H9 (cell line): ENCODE data around the gene METTL25B. TPM values are rescaled to one million over a fixed set of nuclear protein-coding genes. Genes with fewer than 3 reads are reported as not detected.

ENCODE experiments used
- DNase-seq: peaks from one replicate; pipeline ENCODE4 v3.0.0-alpha.2; 2017
- H2AFZ ChIP-seq: one replicate; pipeline ENCODE4 v1.6.1; 2013; ENCODE audit warnings: mild to moderate bottlenecking, low read length, control low read depth, moderate library complexity
- H2AK5ac ChIP-seq: 2 replicates; pipeline ENCODE4 v1.6.1; 2013; ENCODE audit warnings: low read length, control low read depth, mixed read lengths; ENCODE audit not compliant: insufficient read length
- H2BK120ac ChIP-seq: one replicate; pipeline ENCODE4 v1.6.1; 2013; ENCODE audit warnings: low read depth, mild to moderate bottlenecking, low read length, control low read depth, inconsistent platforms; ENCODE audit not compliant: poor library complexity, severe bottlenecking
- H2BK12ac ChIP-seq: 2 replicates; pipeline ENCODE4 v1.6.1; 2013; ENCODE audit warnings: low read length, control low read depth, mixed read lengths, low read depth; ENCODE audit not compliant: insufficient read length
- H2BK15ac ChIP-seq: 2 replicates; pipeline ENCODE4 v1.6.1; 2013; ENCODE audit warnings: low read depth, low read length, control low read depth
- H2BK20ac ChIP-seq: one replicate; pipeline ENCODE4 v1.6.1; 2013; ENCODE audit warnings: low read depth, mild to moderate bottlenecking, low read length, control low read depth, inconsistent platforms; ENCODE audit not compliant: poor library complexity, severe bottlenecking
- H2BK5ac ChIP-seq: 2 replicates; pipeline ENCODE4 v1.6.1; 2013; ENCODE audit warnings: low read length, control low read depth, mixed read lengths; ENCODE audit not compliant: insufficient read length
- H3K14ac ChIP-seq: 2 replicates; pipeline ENCODE4 v1.6.1; 2013; ENCODE audit warnings: low read length, control low read depth; ENCODE audit not compliant: insufficient read depth
- H3K18ac ChIP-seq: 2 replicates; pipeline ENCODE4 v1.6.1; 2013; ENCODE audit warnings: low read depth, mild to moderate bottlenecking, mixed read lengths, low read length, control low read depth; ENCODE audit not compliant: insufficient read length
- H3K23ac ChIP-seq: 2 replicates; pipeline ENCODE4 v1.6.1; 2013; ENCODE audit warnings: low read length, control low read depth, mixed read lengths, low read depth; ENCODE audit not compliant: insufficient read length
- H3K23me2 ChIP-seq: 2 replicates; pipeline ENCODE4 v1.6.1; 2013; ENCODE audit warnings: low read depth, mild to moderate bottlenecking, mixed read lengths, low read length, control low read depth; ENCODE audit not compliant: insufficient read length, poor library complexity, severe bottlenecking
- H3K27ac ChIP-seq: 2 replicates; pipeline ENCODE4 v1.5.1; 2013; ENCODE audit warnings: low read length, control low read depth, mixed read lengths, low read depth; ENCODE audit not compliant: insufficient read length
- H3K27me3 ChIP-seq: 2 replicates; pipeline ENCODE4 v1.6.1; 2013; ENCODE audit warnings: low read length, control low read depth, inconsistent platforms; ENCODE audit not compliant: insufficient read depth
- H3K4ac ChIP-seq: 2 replicates; pipeline ENCODE4 v1.6.1; 2013; ENCODE audit warnings: low read depth, mild to moderate bottlenecking, control low read depth, inconsistent platforms, low read length, moderate library complexity
- H3K4me1 ChIP-seq: 2 replicates; pipeline ENCODE4 v1.6.1; 2013; ENCODE audit warnings: low read length, control low read depth, inconsistent platforms; ENCODE audit not compliant: insufficient read depth
- H3K4me2 ChIP-seq: 2 replicates; pipeline ENCODE4 v1.6.1; 2013; ENCODE audit warnings: low read length, control low read depth, mixed read lengths; ENCODE audit not compliant: insufficient read length, insufficient read depth
- H3K56ac ChIP-seq: 2 replicates; pipeline ENCODE4 v1.6.1; 2013; ENCODE audit warnings: low read depth, mild to moderate bottlenecking, mixed read lengths, low read length, control low read depth; ENCODE audit not compliant: insufficient read length
- H3K79me1 ChIP-seq: 2 replicates; pipeline ENCODE4 v1.6.1; 2013; ENCODE audit warnings: low read depth, mild to moderate bottlenecking, moderate library complexity, low read length, control low read depth, inconsistent platforms; ENCODE audit not compliant: insufficient read depth, poor library complexity, severe bottlenecking
- H3K79me2 ChIP-seq: 2 replicates; pipeline ENCODE4 v1.6.1; 2013; ENCODE audit warnings: low read length, control low read depth, inconsistent platforms; ENCODE audit not compliant: insufficient read depth
- H3K9ac ChIP-seq: 2 replicates; pipeline ENCODE4 v1.6.1; 2013; ENCODE audit warnings: low read length, control low read depth, mixed read lengths; ENCODE audit not compliant: insufficient read length; ENCODE audit errors: extremely low read depth
- H3K9me3 ChIP-seq: one replicate; pipeline ENCODE4 v1.6.1; 2013; ENCODE audit warnings: low read depth, low read length, inconsistent platforms; ENCODE audit not compliant: control insufficient read depth
- H3T11ph ChIP-seq: one replicate; pipeline ENCODE4 v1.6.1; 2013; ENCODE audit warnings: mild to moderate bottlenecking, low read length, control low read depth, inconsistent platforms
- H4K20me1 ChIP-seq: one replicate; pipeline ENCODE4 v1.6.1; 2013; ENCODE audit not compliant: control insufficient read depth, insufficient read length, insufficient read depth
- H4K5ac ChIP-seq: 2 replicates; pipeline ENCODE4 v1.6.1; 2013; ENCODE audit warnings: low read depth, mild to moderate bottlenecking, mixed read lengths, low read length, control low read depth; ENCODE audit not compliant: insufficient read length
- H4K8ac ChIP-seq: replicated peaks from 2 replicates; pipeline ENCODE4 v1.6.1; 2013; ENCODE audit warnings: low read length, control low read depth, mixed read lengths, low read depth; ENCODE audit not compliant: insufficient read length
- H4K91ac ChIP-seq: 2 replicates; pipeline ENCODE4 v1.6.1; 2013; ENCODE audit warnings: low read depth, mild to moderate bottlenecking, moderate library complexity, mixed read lengths, low read length, control low read depth; ENCODE audit not compliant: insufficient read length
- H3K27ac Mint-ChIP-seq, 3 experiments: 2 replicates in 2 of 3; 3 replicates in 1 of 3; pipeline ENCODE4 v1.8.0; 2020 to 2021; ENCODE audit warnings: mixed read lengths in 3 of 3, mild to moderate bottlenecking in 1 of 3, moderate library complexity in 1 of 3
- H3K27me3 Mint-ChIP-seq: 2 replicates; pipeline ENCODE4 v1.8.0; 2021; ENCODE audit warnings: low read depth, mild to moderate bottlenecking, moderate library complexity, mixed read lengths
- H3K36me3 Mint-ChIP-seq, 3 experiments: 2 replicates in 2 of 3; 3 replicates in 1 of 3; pipeline ENCODE4 v1.8.0; 2020 to 2021; ENCODE audit warnings: low read depth in 3 of 3, mixed read lengths in 3 of 3; ENCODE audit not compliant: insufficient read depth in 1 of 3
- H3K4me1 Mint-ChIP-seq, 2 experiments: 2 replicates each; pipeline ENCODE4 v1.8.0; 2020; ENCODE audit warnings: mixed read lengths in 2 of 2
- H3K4me3 Mint-ChIP-seq, 2 experiments: 2 replicates in 1 of 2; 3 replicates in 1 of 2; pipeline ENCODE4 v1.8.0; 2020 to 2021; ENCODE audit warnings: mild to moderate bottlenecking in 2 of 2, mixed read lengths in 2 of 2, moderate library complexity in 1 of 2
- H3K9me3 Mint-ChIP-seq, 2 experiments: 2 replicates in 1 of 2; 3 replicates in 1 of 2; pipeline ENCODE4 v1.8.0; 2020; ENCODE audit warnings: mild to moderate bottlenecking in 2 of 2, mixed read lengths in 2 of 2, moderate library complexity in 1 of 2
- CTCF ChIP-seq: fragments of 200-600 bp; sonication (generic); conservative IDR thresholded peaks from 3 replicates; pipeline ENCODE4 v1.8.0; 2021; ENCODE audit warnings: antibody characterized with exemption, mild to moderate bottlenecking
- WGBS: extraction: QIAGEN DNeasy Blood & Tissue Kit; methylation state at CpG from one replicate; pipeline ENCODE4 v1.1.7; 2013; ENCODE audit warnings: missing lambda C conversion rate, low lambda C conversion rate, mixed read lengths; ENCODE audit not compliant: insufficient read length; ENCODE audit errors: extremely low coverage; 5-methylcytosine and 5-hydroxymethylcytosine counted together
- total RNA-seq: library from RNA; stranded (reverse); gene quantifications from 2 replicates; pipeline ENCODE4 v1.2.1, GENCODE V29; 2021

Gene METTL25B
- total RNA-seq, 1 experiment from 2014 or later = 26.2 TPM

- no peak overlapping the region for H3K4me2 ChIP-seq
- no peak overlapping the region for H3K18ac ChIP-seq
- H2BK5ac ChIP-seq = no peak overlapping the region
- H3T11ph ChIP-seq = no peak overlapping the region
- no peaks in the 10 kb centered on the region for H3K9me3 Mint-ChIP-seq
- no peaks in the 10 kb centered on the region for H3K9me3 ChIP-seq
- no peak overlapping the region for H3K27ac ChIP-seq
- H2BK120ac ChIP-seq = no peak overlapping the region
- H2BK20ac ChIP-seq = no peak overlapping the region
- H3K79me1 ChIP-seq = peaks cover 19% of the 10 kb centered on the region
- H3K9ac ChIP-seq = no peak overlapping the region
- H4K20me1 ChIP-seq = no peaks in the 10 kb centered on the region
- no peak overlapping the region for H3K4me3 Mint-ChIP-seq
- no peaks in the 10 kb centered on the region for H3K27me3 ChIP-seq
- no peak overlapping the region for H2BK15ac ChIP-seq
- no peak overlapping the region for H2BK12ac ChIP-seq
- no peaks in the 10 kb centered on the region for H3K23me2 ChIP-seq
- H2AK5ac ChIP-seq = no peak overlapping the region
- no peak overlapping the region for H4K5ac ChIP-seq
- 0 out of 7 replicates have a peak overlapping the region, but pooled peaks of 1 of the 3 experiments have one; percentile 1 for H3K27ac Mint-ChIP-seq
- no peak overlapping the region for H4K91ac ChIP-seq
- H3K4me1 Mint-ChIP-seq = peaks cover 0 to 7% of the 10 kb centered on the region in 2 experiments; a peak in 2 of 4 replicates
- H2AFZ ChIP-seq = no peak overlapping the region
- no peak overlapping the region for H3K14ac ChIP-seq
- H3K79me2 ChIP-seq = peaks cover 22% of the 10 kb centered on the region; the same call in 1 of the 2 replicates
- no peak overlapping the region for H3K4ac ChIP-seq
- peaks cover 3 to 25% (median 15%) of the 10 kb centered on the region in 3 experiments; a peak in 6 of 7 replicates for H3K36me3 Mint-ChIP-seq
- H4K8ac ChIP-seq = no peak overlapping the region
- H3K23ac ChIP-seq = no peak overlapping the region
- DNase-seq = no peak
- no peaks in the 10 kb centered on the region for H3K27me3 Mint-ChIP-seq
- no CpG with 5 or more reads among the region's 4 CpGs for WGBS
- no peak overlapping the region for H3K56ac ChIP-seq
- TF ChIP-seq CTCF = no peak
- no peaks in the 10 kb centered on the region for H3K4me1 ChIP-seq
These were observed 48.7 kb downstream of the METTL25B start for GRCh38 chr1:156776942-156777341.
